ENCODE measurements around the gene COX19.

DNA sequence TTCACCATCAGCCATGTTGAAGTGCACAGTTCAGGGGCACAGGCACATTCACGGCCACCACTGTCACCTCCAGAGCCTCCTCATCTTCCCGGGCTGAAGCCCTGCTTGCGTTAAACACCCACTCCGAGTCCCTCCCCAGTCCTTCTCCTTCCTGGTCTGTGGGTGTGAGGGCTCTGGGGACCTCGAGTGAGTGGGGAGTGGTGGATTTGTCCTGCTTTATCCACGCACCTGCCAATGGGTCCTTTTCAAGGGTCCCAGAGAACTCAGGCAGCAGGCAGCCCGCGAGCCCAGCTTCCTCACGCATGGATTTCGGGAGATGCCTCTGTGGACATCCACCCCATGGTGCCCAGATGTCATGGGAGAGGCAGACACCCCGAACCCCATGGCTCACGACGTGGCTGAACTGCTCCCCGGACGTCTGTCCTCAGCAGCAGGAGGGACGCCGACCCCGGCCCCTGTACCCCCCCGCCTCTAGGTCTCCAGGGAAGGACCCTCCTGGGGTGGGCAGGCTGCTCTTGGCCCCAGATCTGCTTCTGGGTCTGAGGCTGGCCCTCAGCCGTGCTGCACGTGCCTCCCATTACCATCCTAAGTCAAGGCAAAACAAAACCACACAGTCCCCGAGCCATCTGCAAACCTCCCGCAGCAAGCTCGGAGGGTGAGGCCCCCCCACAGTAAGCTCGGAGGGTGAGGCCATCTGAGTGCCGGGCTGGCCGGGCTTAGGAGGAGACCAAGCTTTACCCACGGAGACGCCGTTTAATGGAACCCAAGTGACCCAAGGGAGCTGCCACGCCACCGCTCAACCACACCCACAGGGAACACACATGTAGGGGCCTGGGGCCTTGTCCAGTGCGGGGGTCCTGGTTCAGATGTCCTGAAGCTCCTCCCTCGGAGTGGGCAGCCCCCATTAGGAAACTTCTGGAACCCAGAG, 16.6 kb upstream of the COX19 start:
- TF ChIP-seq, protein P1, sequence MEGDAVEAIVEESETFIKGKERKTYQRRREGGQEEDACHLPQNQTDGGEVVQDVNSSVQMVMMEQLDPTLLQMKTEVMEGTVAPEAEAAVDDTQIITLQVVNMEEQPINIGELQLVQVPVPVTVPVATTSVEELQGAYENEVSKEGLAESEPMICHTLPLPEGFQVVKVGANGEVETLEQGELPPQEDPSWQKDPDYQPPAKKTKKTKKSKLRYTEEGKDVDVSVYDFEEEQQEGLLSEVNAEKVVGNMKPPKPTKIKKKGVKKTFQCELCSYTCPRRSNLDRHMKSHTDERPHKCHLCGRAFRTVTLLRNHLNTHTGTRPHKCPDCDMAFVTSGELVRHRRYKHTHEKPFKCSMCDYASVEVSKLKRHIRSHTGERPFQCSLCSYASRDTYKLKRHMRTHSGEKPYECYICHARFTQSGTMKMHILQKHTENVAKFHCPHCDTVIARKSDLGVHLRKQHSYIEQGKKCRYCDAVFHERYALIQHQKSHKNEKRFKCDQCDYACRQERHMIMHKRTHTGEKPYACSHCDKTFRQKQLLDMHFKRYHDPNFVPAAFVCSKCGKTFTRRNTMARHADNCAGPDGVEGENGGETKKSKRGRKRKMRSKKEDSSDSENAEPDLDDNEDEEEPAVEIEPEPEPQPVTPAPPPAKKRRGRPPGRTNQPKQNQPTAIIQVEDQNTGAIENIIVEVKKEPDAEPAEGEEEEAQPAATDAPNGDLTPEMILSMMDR (conservative IDR thresholded peaks at IDR 0.05), result no peak
- no peak for TF ChIP-seq ZFX (IDR thresholded peaks at IDR 0.05)

All from C4-2B (cell line).